Stomach smooth muscle (tissue), 2 donors: ENCODE measurements around the gene FADS3.

Source experiments
- H3K27ac ChIP-seq: one replicate; pipeline ENCODE4 v1.7.0; 2013; ENCODE audit warnings: mild to moderate bottlenecking, low read length, inconsistent platforms
- H3K27me3 ChIP-seq, 2 donors: one replicate each; pipeline ENCODE4 v1.7.0; 2013; ENCODE audit warnings: low read length in 2 of 2; ENCODE audit not compliant: insufficient read depth in 2 of 2, control insufficient read depth in 1 of 2
- H3K36me3 ChIP-seq, 2 donors: one replicate each; pipeline ENCODE4 v1.7.0; 2013; ENCODE audit warnings: low read length in 2 of 2; ENCODE audit not compliant: control insufficient read depth in 2 of 2, insufficient read depth in 2 of 2
- H3K4me1 ChIP-seq: one replicate; pipeline ENCODE4 v1.7.0; 2013; ENCODE audit warnings: low read length; ENCODE audit not compliant: control insufficient read depth, insufficient read depth
- H3K4me3 ChIP-seq, 2 donors: one replicate each; pipeline ENCODE4 v1.7.0; 2013; ENCODE audit warnings: low read length in 2 of 2
- H3K9ac ChIP-seq, 2 donors: one replicate each; pipeline ENCODE4 v1.7.0; 2013; ENCODE audit warnings: low read length in 2 of 2, mild to moderate bottlenecking in 1 of 2
- H3K9me3 ChIP-seq, 2 donors: one replicate each; pipeline ENCODE4 v1.7.0; 2013; ENCODE audit warnings: low read length in 2 of 2; ENCODE audit not compliant: control insufficient read depth in 2 of 2
- donor health status: healthy.
- donor health status: Pancreatic carcinoma.

Gene FADS3

DNA sequence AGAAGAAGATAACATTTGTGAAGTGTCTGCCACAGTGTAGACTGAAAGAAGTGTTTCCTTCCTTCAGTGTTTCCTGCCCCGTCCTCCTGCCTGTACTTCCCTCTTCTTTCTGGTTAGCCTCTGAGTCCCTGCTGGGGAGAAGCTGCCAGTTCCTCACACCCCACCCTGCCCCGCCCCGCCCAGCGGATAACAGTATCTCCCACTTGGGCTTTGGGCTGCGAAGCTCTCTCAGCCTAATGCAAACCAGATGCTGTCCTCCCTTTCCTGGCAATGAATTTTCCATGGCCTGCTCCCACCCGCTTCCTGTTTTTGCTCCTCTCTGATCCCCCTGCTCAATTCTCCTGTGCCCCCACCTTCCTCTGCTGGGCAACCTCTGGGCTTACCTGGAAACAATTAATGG is 31.2 kb upstream of the FADS3 start:
- Histone ChIP-seq H3K9me3 (no peaks in the 10 kb centered on the region), H3K4me3 (no peak overlapping the region), H3K9ac (no peak overlapping the region), H3K27me3 (peaks cover 10% of the 10 kb centered on the region in 2 donors), H3K4me1 (peaks cover 42% of the 10 kb centered on the region), H3K36me3 (no peaks in the 10 kb centered on the region), H3K27ac (peak overlapping the region; percentile 71)

DNA sequence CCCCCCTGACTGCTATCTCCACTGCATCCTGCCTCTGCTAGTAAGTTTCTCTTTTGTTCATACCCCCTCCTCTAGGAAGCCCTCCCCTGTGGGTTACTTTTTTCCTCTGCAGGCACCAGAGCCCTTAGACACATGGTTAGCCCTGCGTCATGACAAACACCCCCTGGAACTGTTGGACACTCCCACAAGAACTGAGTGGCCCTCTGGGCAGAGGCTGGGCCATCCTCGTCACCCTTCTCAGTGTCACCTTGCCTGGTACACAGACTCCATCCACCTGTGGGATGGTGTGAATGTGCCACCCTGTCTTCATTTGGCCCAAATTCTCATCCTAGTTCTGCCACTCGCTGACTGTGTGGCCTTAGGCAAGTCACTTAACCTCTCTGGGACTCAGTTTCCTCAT is 30.1 kb upstream of the FADS3 start:
- peak overlapping the region in 1 of 2 donors; percentile 14 for H3K9ac ChIP-seq
- no peak overlapping the region for H3K27ac ChIP-seq
- peaks cover 10% of the 10 kb centered on the region in 2 donors for H3K27me3 ChIP-seq
- no peaks in the 10 kb centered on the region for H3K36me3 ChIP-seq
- H3K9me3 ChIP-seq: no peaks in the 10 kb centered on the region
- peaks cover 43% of the 10 kb centered on the region for H3K4me1 ChIP-seq
- H3K4me3 ChIP-seq: no peak overlapping the region

DNA sequence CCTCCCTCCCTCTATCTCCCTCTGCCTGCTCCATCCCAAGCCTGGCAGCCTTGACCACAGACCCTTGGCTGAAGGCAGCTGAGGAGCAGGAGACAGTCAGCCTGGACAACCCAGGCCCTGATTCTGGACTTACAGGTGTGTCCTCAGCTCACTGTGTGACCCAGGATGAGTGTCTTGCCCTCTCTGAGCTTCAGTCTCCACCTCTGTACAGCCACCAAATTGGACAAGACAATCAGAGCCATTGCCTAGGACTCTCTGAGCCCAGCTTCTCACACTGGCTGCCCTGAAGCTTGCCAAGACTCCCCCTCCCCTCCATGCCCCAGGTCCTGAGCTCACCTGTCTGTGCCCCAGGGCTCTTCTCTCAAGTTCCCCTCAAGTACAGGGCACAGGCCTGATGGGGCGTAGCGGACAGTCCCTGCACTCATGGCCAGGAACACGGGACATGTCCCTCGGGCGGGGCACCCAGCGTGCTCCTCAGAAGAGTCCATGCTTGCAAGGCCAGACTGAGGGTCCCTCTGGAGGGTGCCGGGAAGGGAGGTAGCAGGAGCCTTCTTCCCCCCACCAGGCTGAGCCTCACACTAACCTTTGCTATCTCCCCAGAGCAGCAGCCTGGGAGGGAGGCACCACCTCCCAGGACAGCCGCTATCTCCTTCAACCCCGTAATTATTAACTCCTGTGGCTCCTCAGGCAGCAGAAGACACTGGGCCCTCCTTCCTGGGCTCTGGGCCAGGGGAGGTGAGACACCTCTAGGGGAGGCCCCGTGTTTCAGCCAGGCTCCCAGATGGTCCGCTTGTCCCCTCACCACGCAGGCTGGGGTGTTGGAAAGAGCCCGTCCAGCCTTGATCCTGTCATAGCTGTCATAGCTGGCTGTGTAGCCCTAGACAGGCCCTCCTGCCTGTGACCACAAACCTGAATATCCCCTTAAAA is 28.6 kb upstream of the FADS3 start:
- Histone ChIP-seq H3K9me3 (no peaks in the 10 kb centered on the region), H3K9ac (peak overlapping the region in 1 of 2 donors; percentile 13), H3K4me1 (peaks cover 45% of the 10 kb centered on the region), H3K27ac (no peak overlapping the region), H3K27me3 (peaks cover 10% of the 10 kb centered on the region in 2 donors), H3K4me3 (no peak overlapping the region), H3K36me3 (no peaks in the 10 kb centered on the region)

- Histone ChIP-seq H3K27ac (no peak overlapping the region), H3K27me3 (peaks cover 10% of the 10 kb centered on the region in 2 donors), H3K4me3 (no peak overlapping the region), H3K9ac (peak overlapping the region in 1 of 2 donors; percentile 13), H3K36me3 (no peaks in the 10 kb centered on the region), H3K9me3 (no peaks in the 10 kb centered on the region), H3K4me1 (peaks cover 45% of the 10 kb centered on the region)
These were observed 27.8 kb upstream of the FADS3 start for GRCh38 chr11:61918938-61919704.

DNA sequence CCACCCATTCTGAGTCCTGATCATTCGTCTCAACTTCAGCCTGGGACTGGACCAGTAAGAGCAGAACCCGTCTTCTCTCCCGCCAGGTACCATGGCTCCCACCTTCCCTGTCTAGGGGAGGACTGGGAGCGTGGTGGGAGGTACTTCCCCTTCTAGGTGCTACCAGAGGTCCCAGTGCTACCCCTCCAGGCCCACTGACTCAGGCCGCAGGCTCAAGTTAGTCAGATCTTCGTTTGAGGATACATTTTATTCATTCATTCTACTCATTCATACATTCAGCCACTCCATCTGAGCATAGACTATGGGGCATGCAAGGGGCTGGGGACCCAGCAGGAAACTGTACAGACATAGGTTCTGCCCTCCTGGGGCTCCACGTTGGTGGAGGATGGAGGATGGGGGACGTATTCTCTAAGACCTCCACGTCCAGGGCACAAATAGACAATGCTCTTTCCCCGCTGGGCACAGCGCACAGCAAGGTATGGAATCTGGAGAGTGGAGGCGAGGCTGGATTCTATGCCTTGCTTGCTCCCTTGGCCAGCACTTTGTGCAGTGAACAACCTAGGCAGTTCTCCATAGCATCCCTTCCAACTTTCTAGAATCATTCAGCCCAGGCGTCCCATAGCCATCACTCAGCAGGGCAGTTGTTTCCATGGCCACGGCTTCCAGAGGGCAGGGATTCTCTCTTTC is 27.0 kb upstream of the FADS3 start:
- Histone ChIP-seq H3K27ac (peak overlapping the region; percentile 49), H3K27me3 (peaks cover 10% of the 10 kb centered on the region in 2 donors), H3K9ac (peak overlapping the region; percentile 72 to 74), H3K36me3 (no peaks in the 10 kb centered on the region), H3K4me3 (peak overlapping the region; percentile 70 to 74), H3K4me1 (peaks cover 41% of the 10 kb centered on the region), H3K9me3 (no peaks in the 10 kb centered on the region)

DNA sequence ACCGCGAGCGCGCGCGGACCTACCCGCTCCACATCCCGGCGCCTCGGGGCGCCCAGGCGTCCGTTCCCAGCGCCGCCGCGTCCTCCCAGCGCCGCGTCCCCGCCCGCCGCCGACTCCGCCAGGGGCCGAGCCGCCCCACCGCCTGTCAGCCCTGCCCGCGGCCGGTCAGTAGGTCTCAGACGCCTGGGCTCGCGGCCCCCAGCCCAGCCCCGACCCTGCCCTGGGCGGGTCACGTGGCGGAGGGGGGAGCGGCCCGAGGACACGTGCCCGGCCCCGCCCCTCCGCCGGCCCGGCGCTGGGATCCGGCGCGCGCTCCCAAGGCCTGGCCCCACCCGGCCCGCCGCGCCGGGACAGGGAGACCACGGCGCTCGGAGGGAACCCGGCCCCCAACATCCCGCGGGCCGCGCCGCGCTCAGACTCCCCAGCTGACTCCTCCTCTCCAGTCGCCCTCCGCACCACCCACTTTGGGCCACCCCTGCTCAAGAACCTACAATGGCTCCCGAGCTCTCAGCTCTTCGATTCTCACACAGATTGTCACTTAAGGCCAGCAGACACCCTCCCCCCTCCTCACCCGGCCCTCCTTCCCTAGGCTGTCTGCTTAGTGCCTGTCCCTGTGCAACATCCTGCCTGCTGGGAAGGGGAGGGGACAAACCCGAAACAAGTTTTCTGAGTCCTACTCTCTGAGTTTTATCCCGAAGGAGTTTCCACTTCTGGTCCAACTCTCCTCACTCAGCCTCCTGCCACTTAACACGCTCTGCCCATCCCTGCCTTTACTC is 26.2 kb upstream of the FADS3 start, which contains the start of gene RAB3IL1:
TSS of gene RAB3IL1 (minus strand) at position 233 of the 776 bp plus-strand sequence. CDS start at position 34, 199 bp downstream.
- Histone ChIP-seq H3K27ac (peak within 1 kb of the TSS; percentile 49), H3K4me1 (peaks cover 37% of the 10 kb centered on the region), H3K9ac (peak within 1 kb of the TSS; percentile 72 to 74), H3K27me3 (peaks cover 8 to 10% of the 10 kb centered on the region in 2 donors), H3K4me3 (peak within 1 kb of the TSS; percentile 70 to 74), H3K36me3 (no peaks in the 10 kb centered on the region), H3K9me3 (no peaks in the 10 kb centered on the region)

DNA sequence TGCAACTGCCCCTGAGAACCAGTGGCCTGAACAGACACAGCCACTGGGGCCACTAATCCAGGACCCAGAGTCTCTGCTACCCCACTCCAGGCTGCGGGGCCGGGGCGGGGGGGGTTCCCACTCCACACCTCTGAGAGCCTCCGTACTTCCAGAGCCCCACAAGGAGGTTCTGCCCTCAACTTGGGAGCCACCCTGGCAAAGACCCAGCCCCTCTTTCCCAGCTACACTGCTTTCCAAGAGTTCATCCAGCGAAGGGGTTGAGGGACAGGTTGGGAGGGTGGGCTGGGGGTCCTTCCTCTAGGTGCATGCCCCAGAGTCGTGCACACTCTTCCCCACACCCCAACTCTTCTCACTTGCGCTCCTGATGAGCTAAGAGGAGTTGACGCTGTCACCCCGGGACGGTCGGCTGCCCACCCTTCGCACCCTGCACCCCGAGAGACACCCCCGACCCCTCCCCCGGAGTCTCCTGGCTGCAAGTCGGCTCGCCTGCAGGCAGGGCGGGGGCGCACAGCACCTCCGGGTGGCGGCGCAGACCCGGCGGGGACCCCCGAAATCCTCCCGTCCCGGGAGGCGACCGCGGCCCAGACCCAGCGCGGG is 25.5 kb upstream of the FADS3 start:
- Histone ChIP-seq H3K27me3 (peaks cover 8 to 10% of the 10 kb centered on the region in 2 donors), H3K27ac (no peak overlapping the region)

GRCh38 chr11:61914471-61915171 is 23.3 kb upstream of the FADS3 start:
- peaks cover 33% of the 10 kb centered on the region for H3K4me1 ChIP-seq
- H3K4me3 ChIP-seq: no peak overlapping the region
- no peak overlapping the region for H3K9ac ChIP-seq
- no peaks in the 10 kb centered on the region for H3K36me3 ChIP-seq
- H3K27me3 ChIP-seq: peaks cover under 1 to 3% of the 10 kb centered on the region in 2 donors
- H3K27ac ChIP-seq: no peak overlapping the region
- no peaks in the 10 kb centered on the region for H3K9me3 ChIP-seq

More for the DNA sequence above, 25.5 kb upstream of the FADS3 start:
- peaks cover 43% of the 10 kb centered on the region for H3K4me1 ChIP-seq
- H3K4me3 ChIP-seq: peak overlapping the region; percentile 26 to 74
- no peaks in the 10 kb centered on the region for H3K36me3 ChIP-seq
- no peaks in the 10 kb centered on the region for H3K9me3 ChIP-seq
- H3K9ac ChIP-seq: peak overlapping the region in 1 of 2 donors; percentile 62

- Histone ChIP-seq H3K9me3 (no peaks in the 10 kb centered on the region), H3K4me1 (peaks cover 36% of the 10 kb centered on the region), H3K4me3 (no peak overlapping the region), H3K27ac (no peak overlapping the region), H3K9ac (no peak overlapping the region), H3K36me3 (no peaks in the 10 kb centered on the region), H3K27me3 (no peaks in the 10 kb centered on the region)
These were observed 22.5 kb upstream of the FADS3 start for GRCh38 chr11:61913699-61914395.
